ENCODE measurements around the gene SBF1. TPM values are rescaled to one million over a fixed set of nuclear protein-coding genes. Genes with fewer than 3 reads are reported as not detected.

SBF1 gene
- polyA plus RNA-seq, 1 donor from 2014 or later, result 58.9 TPM

- TF ChIP-seq CTCF (IDR thresholded peaks at IDR 0.05; ENCODE audit: poor library complexity, severe bottlenecking) (no peak), EP300 (conservative IDR thresholded peaks at IDR 0.05; ENCODE audit: poor library complexity, severe bottlenecking) (no peak), MXI1 (conservative IDR thresholded peaks at IDR 0.05; ENCODE audit: poor library complexity, severe bottlenecking) (no peak), POLR2AphosphoS5 (IDR thresholded peaks at IDR 0.05) (no peak), SMC3 (conservative IDR thresholded peaks at IDR 0.05; ENCODE audit: poor library complexity) (no peak), EZH2 (IDR thresholded peaks at IDR 0.05; ENCODE audit: borderline replicate concordance, insufficient read depth, low read length, poor library complexity, severe bottlenecking) (no peak), TAF1 (IDR thresholded peaks at IDR 0.05; ENCODE audit: low read depth) (no peak), REST (IDR thresholded peaks at IDR 0.05; ENCODE audit: borderline replicate concordance) (no peak), RAD21 (conservative IDR thresholded peaks at IDR 0.05) (no peak)
- Histone ChIP-seq H3K36me3 (ENCODE audit: insufficient read depth, low read length) (peaks cover 7% of the 10 kb centered on the region), H4K20me1 (ENCODE audit: insufficient read depth) (no peaks in the 10 kb centered on the region), H3K9ac (ENCODE audit: low read length) (no peak overlapping the region), H3F3A (ENCODE audit: insufficient read depth, low read length, poor library complexity, severe bottlenecking) (no peaks in the 10 kb centered on the region), H3K79me2 (replicated peaks; ENCODE audit: insufficient read depth, low read length) (no peaks in the 10 kb centered on the region), H3K9me3 (ENCODE audit: low read length) (no peaks in the 10 kb centered on the region), H2AFZ (ENCODE audit: low read depth, low read length) (no peak overlapping the region), H3K27me3 (ENCODE audit: insufficient read depth, low read depth, low read length) (no peaks in the 10 kb centered on the region), H3K4me2 (ENCODE audit: low read length) (no peak overlapping the region), H3K4me3 (ENCODE audit: low read length) (no peak overlapping the region), H3K9me2 (ENCODE audit: insufficient read depth, low read length) (no peaks in the 10 kb centered on the region), H3K27ac (ENCODE audit: low read length) (no peak overlapping the region)
Observed at GRCh38 chr22:50417411-50418210, 57.2 kb downstream of the SBF1 start.

GRCh38 chr22:50416996-50417395 is 57.8 kb downstream of the SBF1 start:
- Histone ChIP-seq H3K9me3 (ENCODE audit: low read length) (no peaks in the 10 kb centered on the region), H3K4me3 (ENCODE audit: low read length) (no peak overlapping the region), H3K9me2 (ENCODE audit: insufficient read depth, low read length) (no peaks in the 10 kb centered on the region), H3K9ac (ENCODE audit: low read length) (no peak overlapping the region), H3K4me2 (ENCODE audit: low read length) (no peak overlapping the region), H3K79me2 (replicated peaks; ENCODE audit: insufficient read depth, low read length) (no peaks in the 10 kb centered on the region), H4K20me1 (ENCODE audit: insufficient read depth) (no peaks in the 10 kb centered on the region), H2AFZ (ENCODE audit: low read depth, low read length) (no peak overlapping the region), H3F3A (ENCODE audit: insufficient read depth, low read length, poor library complexity, severe bottlenecking) (no peaks in the 10 kb centered on the region), H3K27me3 (ENCODE audit: insufficient read depth, low read depth, low read length) (no peaks in the 10 kb centered on the region), H3K36me3 (ENCODE audit: insufficient read depth, low read length) (peaks cover 7% of the 10 kb centered on the region), H3K27ac (ENCODE audit: low read length) (no peak overlapping the region)
- TF ChIP-seq REST (IDR thresholded peaks at IDR 0.05; ENCODE audit: borderline replicate concordance), result no peak
- no peak for TF ChIP-seq RAD21 (conservative IDR thresholded peaks at IDR 0.05)
- no peak for TF ChIP-seq EP300 (conservative IDR thresholded peaks at IDR 0.05; ENCODE audit: poor library complexity, severe bottlenecking)
- no peak for TF ChIP-seq SMC3 (conservative IDR thresholded peaks at IDR 0.05; ENCODE audit: poor library complexity)
- no peak for TF ChIP-seq MXI1 (conservative IDR thresholded peaks at IDR 0.05; ENCODE audit: poor library complexity, severe bottlenecking)
- TF ChIP-seq EZH2 (IDR thresholded peaks at IDR 0.05; ENCODE audit: borderline replicate concordance, insufficient read depth, low read length, poor library complexity, severe bottlenecking), result no peak
- no peak for TF ChIP-seq CTCF (IDR thresholded peaks at IDR 0.05; ENCODE audit: poor library complexity, severe bottlenecking)
- TF ChIP-seq POLR2AphosphoS5 (IDR thresholded peaks at IDR 0.05), result no peak
- no peak for TF ChIP-seq TAF1 (IDR thresholded peaks at IDR 0.05; ENCODE audit: low read depth)
